GM12875 (cell line): Measurements from ENCODE around the gene LRP6.

Source experiments
- H3K4me3 ChIP-seq: one replicate; pipeline ENCODE4 v1.5.1; 2011; ENCODE audit warnings: low read depth, low read length, control low read depth
- TF ChIP-seq, protein P1 (sequence below): IDR thresholded peaks from 2 replicates; pipeline ENCODE4 v1.5.1; 2011; ENCODE audit warnings: low read depth, mild to moderate bottlenecking, control low read depth, inconsistent platforms, low read length, moderate library complexity, borderline replicate concordance; ENCODE audit not compliant: insufficient read depth

Gene LRP6

DNA sequence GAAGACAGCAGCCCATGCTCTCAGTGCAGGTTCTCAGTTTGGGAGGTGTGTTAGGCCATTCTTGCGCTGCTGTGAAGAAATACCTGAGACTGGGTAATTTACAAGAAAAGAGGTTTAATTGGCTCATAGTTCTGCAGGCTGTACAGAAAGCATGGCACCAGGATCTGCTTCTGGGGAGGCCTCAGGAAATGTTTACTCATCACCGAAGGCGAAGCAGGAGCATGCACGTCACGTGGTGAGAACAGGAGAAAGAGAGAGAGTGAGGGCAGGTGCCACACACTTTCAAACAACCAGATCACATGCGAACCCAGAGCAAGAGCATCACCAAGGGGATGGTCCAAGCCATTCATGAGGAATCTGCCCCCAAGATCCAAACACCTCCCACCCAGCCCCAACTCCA lies 9.0 kb upstream of the LRP6 start:
- TF ChIP-seq, protein P1, sequence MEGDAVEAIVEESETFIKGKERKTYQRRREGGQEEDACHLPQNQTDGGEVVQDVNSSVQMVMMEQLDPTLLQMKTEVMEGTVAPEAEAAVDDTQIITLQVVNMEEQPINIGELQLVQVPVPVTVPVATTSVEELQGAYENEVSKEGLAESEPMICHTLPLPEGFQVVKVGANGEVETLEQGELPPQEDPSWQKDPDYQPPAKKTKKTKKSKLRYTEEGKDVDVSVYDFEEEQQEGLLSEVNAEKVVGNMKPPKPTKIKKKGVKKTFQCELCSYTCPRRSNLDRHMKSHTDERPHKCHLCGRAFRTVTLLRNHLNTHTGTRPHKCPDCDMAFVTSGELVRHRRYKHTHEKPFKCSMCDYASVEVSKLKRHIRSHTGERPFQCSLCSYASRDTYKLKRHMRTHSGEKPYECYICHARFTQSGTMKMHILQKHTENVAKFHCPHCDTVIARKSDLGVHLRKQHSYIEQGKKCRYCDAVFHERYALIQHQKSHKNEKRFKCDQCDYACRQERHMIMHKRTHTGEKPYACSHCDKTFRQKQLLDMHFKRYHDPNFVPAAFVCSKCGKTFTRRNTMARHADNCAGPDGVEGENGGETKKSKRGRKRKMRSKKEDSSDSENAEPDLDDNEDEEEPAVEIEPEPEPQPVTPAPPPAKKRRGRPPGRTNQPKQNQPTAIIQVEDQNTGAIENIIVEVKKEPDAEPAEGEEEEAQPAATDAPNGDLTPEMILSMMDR, result no peak
- H3K4me3 ChIP-seq, result no peak overlapping the region

DNA sequence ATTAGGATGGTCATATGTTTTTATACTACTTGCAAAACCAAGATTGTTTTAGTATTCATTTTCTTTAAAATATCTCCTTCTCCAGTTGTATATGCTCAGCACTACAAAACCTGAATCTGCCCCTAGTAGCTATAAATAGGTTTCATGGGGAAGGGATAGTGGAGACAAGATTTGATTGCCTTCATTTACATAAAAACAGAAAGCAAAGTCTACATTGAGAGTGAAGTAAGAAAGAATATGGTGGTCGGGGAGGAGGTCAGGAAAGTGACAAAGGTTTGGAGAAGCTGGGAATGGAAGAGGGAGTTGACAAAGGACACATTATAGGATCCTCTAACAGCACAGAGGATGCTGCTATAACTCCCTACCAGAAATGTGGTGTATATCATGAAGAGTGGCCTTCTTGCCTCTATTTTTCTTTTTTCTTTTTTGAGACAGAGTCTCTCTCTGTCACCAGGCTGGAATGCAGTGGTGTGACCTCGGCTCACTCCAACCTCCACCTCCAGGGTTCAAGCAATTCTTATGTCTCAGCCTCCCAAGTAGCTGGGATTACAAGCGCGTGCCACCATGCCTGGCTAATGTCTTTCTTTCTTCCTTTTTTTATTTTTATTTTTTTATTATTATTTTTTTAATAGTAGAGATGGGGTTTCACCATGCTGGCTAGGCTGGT lies 6.6 kb upstream of the LRP6 start:
- no peak overlapping the region for H3K4me3 ChIP-seq
- TF ChIP-seq, protein P1, result no peak

DNA sequence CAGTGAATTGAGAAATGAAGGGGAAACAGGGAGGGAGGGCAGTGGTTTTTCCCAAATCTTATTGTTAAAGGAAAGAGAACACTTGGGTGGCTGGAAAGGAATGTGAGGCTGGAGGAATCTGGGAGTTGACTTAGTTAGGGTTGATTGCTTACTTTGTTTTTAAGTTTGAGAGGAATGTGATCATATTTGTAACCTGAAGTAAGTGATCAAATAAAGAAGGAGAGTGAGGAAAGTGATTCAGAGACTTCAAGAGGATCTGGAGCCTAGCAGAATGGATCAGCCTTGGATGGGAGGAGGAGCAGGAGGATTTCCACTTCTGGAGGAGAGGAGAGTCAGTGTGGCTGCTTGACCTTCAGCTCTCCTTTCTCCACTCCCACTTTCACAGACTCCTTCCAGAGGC lies 6.0 kb upstream of the LRP6 start:
- TF ChIP-seq, protein P1, result no peak
- no peak overlapping the region for H3K4me3 ChIP-seq

DNA sequence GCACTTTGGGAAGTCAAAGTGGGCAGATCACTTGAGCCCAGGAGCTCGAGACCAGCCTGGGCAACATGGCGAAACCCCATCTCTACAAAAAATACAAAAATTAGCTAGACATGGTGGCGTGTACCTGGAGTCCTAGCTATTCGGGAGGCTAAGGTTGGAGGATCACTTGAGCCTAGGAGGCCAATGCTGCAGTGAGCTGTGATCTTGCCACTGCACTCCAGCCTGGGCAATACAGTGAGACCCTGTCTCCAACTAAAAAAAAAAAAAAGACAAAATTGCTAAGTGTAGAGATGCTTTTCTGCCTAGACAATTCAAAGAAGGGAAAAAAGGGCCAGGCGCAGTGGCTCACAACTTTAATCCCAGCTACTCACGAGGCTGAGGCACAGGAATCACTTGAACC lies 3.4 kb upstream of the LRP6 start:
- H3K4me3 ChIP-seq, result no peak overlapping the region
- TF ChIP-seq, protein P1, result no peak

DNA sequence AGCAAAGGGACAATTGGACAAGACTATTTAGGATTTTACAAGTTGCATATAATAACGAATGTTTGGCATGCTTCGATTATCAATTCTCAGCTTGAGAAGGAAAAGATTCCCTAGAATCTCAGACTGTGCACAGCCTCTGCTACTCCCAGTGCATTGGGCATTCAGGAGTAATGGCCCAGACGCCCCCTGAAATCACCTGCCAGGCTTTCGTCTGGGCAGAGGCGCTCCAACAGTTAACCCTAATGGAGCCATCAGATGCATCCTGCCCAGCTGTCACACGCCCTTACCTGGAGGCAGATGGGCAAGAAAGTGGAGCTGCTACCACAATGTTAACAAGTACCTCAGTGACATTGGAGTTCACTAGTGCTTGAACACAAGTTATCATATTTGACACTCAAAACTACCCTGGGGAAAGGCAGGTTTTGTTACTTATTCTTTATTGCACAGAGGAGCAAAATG lies 927 bp upstream of the LRP6 start:
- TF ChIP-seq, protein P1, result no peak
- peak overlapping the region; percentile 99 for H3K4me3 ChIP-seq

DNA sequence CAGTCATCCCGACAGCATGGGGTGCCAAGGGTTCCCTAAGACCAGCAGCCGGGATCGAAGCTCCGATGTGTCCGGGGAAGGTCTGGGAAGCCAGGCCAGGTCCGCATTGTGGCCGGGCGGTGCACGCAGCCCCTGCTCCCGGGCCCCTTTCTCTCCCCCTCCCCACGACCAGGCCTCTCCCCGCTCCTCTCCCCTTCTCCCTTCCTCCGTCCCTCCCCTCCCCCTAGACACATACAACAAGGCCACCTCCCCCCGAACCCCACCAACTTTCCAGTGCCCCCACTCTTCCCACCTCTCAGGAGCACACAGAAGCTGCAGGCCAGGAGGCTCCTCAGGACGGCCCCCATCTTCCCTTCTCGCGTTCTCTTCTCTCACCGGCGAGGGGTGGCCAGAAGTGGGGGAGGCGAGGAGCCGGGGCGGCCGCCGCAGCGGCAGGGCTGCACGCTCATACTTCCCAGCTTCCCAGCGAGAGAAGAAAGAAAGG lies 413 bp downstream of the LRP6 start:
- TF ChIP-seq, protein P1, result no peak
- H3K4me3 ChIP-seq, result peak overlapping the region; percentile 99
